ENCODE measurements around the gene DPEP2NB. TPM values are rescaled to one million over a fixed set of nuclear protein-coding genes. Genes with fewer than 3 reads are reported as not detected.

Gene DPEP2NB
- total RNA-seq, 1 experiment from 2014 or later: not detected

DNA sequence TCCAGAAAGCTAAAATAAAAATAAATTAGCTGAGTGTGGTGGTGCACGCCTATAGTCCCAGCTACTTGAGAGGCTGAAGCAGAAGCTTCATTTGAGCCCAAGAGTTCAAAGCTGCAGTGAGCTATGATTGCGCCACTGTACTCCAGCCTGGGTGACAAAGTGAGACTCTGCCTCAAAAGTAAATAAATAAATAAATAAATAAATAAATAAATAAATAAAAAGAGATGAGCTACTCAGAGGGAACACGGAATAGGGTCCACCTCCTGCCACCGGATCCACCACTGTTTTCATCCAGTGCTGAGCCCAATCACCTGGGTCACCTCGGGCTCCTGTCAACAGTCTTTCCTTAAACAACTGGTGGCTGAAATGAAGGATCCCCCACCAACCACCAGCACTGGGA, 28.8 kb downstream of the DPEP2NB start:
- no peaks in the 10 kb centered on the region for H3K9me3 ChIP-seq (ENCODE audit: low read depth, low read length, poor library complexity, severe bottlenecking)
- CTCF ChIA-PET: no interaction called here
- TF ChIP-seq, protein P1, sequence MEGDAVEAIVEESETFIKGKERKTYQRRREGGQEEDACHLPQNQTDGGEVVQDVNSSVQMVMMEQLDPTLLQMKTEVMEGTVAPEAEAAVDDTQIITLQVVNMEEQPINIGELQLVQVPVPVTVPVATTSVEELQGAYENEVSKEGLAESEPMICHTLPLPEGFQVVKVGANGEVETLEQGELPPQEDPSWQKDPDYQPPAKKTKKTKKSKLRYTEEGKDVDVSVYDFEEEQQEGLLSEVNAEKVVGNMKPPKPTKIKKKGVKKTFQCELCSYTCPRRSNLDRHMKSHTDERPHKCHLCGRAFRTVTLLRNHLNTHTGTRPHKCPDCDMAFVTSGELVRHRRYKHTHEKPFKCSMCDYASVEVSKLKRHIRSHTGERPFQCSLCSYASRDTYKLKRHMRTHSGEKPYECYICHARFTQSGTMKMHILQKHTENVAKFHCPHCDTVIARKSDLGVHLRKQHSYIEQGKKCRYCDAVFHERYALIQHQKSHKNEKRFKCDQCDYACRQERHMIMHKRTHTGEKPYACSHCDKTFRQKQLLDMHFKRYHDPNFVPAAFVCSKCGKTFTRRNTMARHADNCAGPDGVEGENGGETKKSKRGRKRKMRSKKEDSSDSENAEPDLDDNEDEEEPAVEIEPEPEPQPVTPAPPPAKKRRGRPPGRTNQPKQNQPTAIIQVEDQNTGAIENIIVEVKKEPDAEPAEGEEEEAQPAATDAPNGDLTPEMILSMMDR (conservative IDR thresholded peaks at IDR 0.05; ENCODE audit: low read depth, low read length): no peak
- no peak for TF ChIP-seq EZH2 (IDR thresholded peaks at IDR 0.05; ENCODE audit: borderline replicate concordance, low read depth, low read length, poor library complexity, severe bottlenecking)
- intact Hi-C loops (cut with micrococcal nuclease; ENCODE audit: unreplicated experiment): no loop called here
- no peaks in the 10 kb centered on the region for H3K36me3 ChIP-seq (ENCODE audit: insufficient read depth, low read length, poor library complexity, severe bottlenecking)
- no peaks in the 10 kb centered on the region for H3K4me1 ChIP-seq (ENCODE audit: insufficient read depth, low read length, poor library complexity, severe bottlenecking)
- no peak for DNase-seq (ENCODE audit: low spot score)
- no peaks in the 10 kb centered on the region for H3K27me3 ChIP-seq (replicated peaks; ENCODE audit: insufficient read depth, low read depth, low read length, poor library complexity)
- POLR2A ChIA-PET (ENCODE audit: low non-redundant PET): no interaction called here
- BruUV-seq (replicated peaks): no TSS peak
- H3K4me3 ChIP-seq (ENCODE audit: low read depth, low read length, poor library complexity, severe bottlenecking): no peak overlapping the region
- H3K27ac ChIP-seq (ENCODE audit: low read depth, low read length, poor library complexity, severe bottlenecking): no peak overlapping the region

DNA sequence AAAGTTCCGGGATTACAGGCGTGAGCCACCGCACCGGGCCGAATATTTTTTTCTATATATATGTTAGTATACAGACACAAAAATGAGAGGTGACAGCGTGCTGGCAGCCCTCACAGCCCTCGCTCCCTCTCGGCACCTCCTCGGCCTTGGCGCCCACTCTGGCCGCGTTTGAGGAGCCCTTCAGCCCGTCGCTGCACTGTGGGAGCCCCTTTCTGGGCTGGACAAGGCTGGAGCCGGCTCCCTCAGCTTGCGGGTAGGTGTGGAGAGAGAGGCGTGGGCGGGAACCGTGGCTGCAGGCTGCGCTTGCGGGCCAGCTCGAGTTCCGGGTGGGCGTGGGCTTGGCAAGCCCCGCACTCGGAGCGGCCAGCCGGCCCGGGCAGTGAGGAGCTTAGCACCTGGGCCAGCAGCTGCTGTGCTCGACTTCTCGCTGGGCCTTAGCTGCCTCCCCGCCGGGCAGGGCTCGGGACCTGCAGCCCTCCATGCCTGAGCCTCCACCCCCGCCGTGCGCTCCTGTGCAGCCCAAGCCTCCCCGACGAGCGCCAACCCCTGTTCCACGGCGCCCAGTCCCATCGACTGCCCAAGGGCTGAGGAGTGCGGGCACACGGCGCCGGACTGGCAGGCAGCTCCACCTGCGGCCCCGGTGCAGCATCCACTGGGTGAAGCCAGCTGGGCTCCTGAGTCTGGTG, 33.6 kb downstream of the DPEP2NB start:
- CTCF ChIA-PET: interaction anchor here (0.6 kb wide), 1 partner anchor 252 kb away, joined by 4 read pairs; no protein-coding TSS in a partner anchor
- Histone ChIP-seq H3K27me3 (replicated peaks; ENCODE audit: insufficient read depth, low read depth, low read length, poor library complexity) (no peaks in the 10 kb centered on the region), H3K4me3 (ENCODE audit: low read depth, low read length, poor library complexity, severe bottlenecking) (no peak overlapping the region), H3K4me1 (ENCODE audit: insufficient read depth, low read length, poor library complexity, severe bottlenecking) (no peaks in the 10 kb centered on the region), H3K9me3 (ENCODE audit: low read depth, low read length, poor library complexity, severe bottlenecking) (no peaks in the 10 kb centered on the region), H3K27ac (ENCODE audit: low read depth, low read length, poor library complexity, severe bottlenecking) (no peak overlapping the region), H3K36me3 (ENCODE audit: insufficient read depth, low read length, poor library complexity, severe bottlenecking) (no peaks in the 10 kb centered on the region)
- no peak for DNase-seq (ENCODE audit: low spot score)
- TF ChIP-seq, protein P1 (conservative IDR thresholded peaks at IDR 0.05; ENCODE audit: low read depth, low read length): no peak
- TF ChIP-seq EZH2 (IDR thresholded peaks at IDR 0.05; ENCODE audit: borderline replicate concordance, low read depth, low read length, poor library complexity, severe bottlenecking): no peak
- no TSS peak for BruUV-seq (replicated peaks)
- intact Hi-C loops (cut with micrococcal nuclease; ENCODE audit: unreplicated experiment): no loop called here
- POLR2A ChIA-PET (ENCODE audit: low non-redundant PET): no interaction called here

DNA sequence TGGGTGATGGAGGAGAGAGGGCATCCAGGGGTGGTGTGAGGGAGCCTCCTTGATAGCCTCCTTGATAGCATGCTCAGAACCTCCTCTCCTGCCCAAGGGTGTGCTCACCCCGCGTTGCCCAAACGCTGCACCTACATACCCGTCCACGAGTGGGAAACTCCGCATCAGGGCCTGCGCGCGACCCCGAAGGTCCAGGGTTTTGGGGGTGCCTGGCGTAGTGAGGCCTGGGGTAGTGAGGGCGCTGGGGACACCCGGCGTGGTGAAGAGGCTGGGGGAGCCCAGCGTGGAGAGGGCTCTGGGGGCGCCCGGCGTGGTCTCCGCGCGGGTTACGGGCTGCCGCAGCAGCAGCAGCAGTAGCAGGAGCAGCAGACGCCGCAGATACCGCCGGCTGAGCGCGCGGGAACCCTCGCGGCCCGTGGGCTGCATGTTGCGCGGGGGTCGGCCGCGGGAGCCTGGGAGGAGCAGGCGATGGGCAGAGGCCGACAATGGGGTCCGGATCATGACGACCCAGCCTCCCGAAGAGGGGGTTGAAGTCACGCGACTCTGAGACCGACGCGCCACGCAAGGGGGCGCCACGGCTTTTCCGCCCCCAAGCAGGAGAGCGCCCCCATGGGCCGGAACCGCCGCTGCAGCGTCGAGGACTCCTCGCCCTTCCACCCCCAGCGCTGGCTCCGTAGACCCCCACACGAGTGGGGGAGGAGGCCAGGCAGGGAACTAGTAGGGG, 35.6 kb downstream of the DPEP2NB start, which contains the start of gene DPEP3:
Gene DPEP3, minus strand, starts transcription at position 545 of the 724 bp plus-strand sequence. Its CDS starts 119 bp downstream, at position 426.
- Histone ChIP-seq H3K27me3 (replicated peaks; ENCODE audit: insufficient read depth, low read depth, low read length, poor library complexity) (no peaks in the 10 kb centered on the region), H3K27ac (ENCODE audit: low read depth, low read length, poor library complexity, severe bottlenecking) (no peak within 1 kb of the TSS), H3K4me1 (ENCODE audit: insufficient read depth, low read length, poor library complexity, severe bottlenecking) (no peaks in the 10 kb centered on the region), H3K4me3 (ENCODE audit: low read depth, low read length, poor library complexity, severe bottlenecking) (no peak within 1 kb of the TSS), H3K36me3 (ENCODE audit: insufficient read depth, low read length, poor library complexity, severe bottlenecking) (no peaks in the 10 kb centered on the region), H3K9me3 (ENCODE audit: low read depth, low read length, poor library complexity, severe bottlenecking) (no peaks in the 10 kb centered on the region)
- TF ChIP-seq EZH2 (IDR thresholded peaks at IDR 0.05; ENCODE audit: borderline replicate concordance, low read depth, low read length, poor library complexity, severe bottlenecking): no peak
- TF ChIP-seq, protein P1 (conservative IDR thresholded peaks at IDR 0.05; ENCODE audit: low read depth, low read length): peak; percentile 38; the same call in 1 of the 2 replicates
- no TSS peak for BruUV-seq (replicated peaks)
- ChIA-PET POLR2A (ENCODE audit: low non-redundant PET) (no interaction called here), CTCF (no interaction called here)
- no peak for DNase-seq (ENCODE audit: low spot score)
- intact Hi-C loops (cut with micrococcal nuclease; ENCODE audit: unreplicated experiment): no loop called here
